HG03342 (cell line): Measurements from ENCODE around the gene CEBPG.

Experiments
- ATAC-seq: cut with Tn5 transposase; IDR thresholded peaks from one replicate; pipeline ENCODE4 v1.9.1; 2021; ENCODE audit warnings: mild to moderate bottlenecking, moderate library complexity; ENCODE audit not compliant: unreplicated experiment

CEBPG gene

GRCh38 chr19:33417751-33418150 lies 44.2 kb downstream of the CEBPG start:
- no peak for ATAC-seq

- ATAC-seq, result no peak
Measured at GRCh38 chr19:33418461-33418860, 45.0 kb downstream of the CEBPG start.

GRCh38 chr19:33418871-33419787 lies 45.6 kb downstream of the CEBPG start:
- no peak for ATAC-seq

- ATAC-seq, result no peak
Measured at GRCh38 chr19:33419788-33420130, 46.2 kb downstream of the CEBPG start.

GRCh38 chr19:33420821-33421220 lies 47.3 kb downstream of the CEBPG start:
- no peak for ATAC-seq

GRCh38 chr19:33421368-33421767 lies 47.9 kb downstream of the CEBPG start:
- ATAC-seq, result no peak

- no peak for ATAC-seq
Measured at GRCh38 chr19:33422369-33423180, 49.1 kb downstream of the CEBPG start.

- no peak for ATAC-seq
Measured at GRCh38 chr19:33424181-33424580, 50.7 kb downstream of the CEBPG start.

GRCh38 chr19:33426621-33427361 lies 53.3 kb downstream of the CEBPG start:
- no peak for ATAC-seq

- ATAC-seq, result no peak
Measured at GRCh38 chr19:33427801-33428626, 54.5 kb downstream of the CEBPG start.

GRCh38 chr19:33428627-33429125 lies 55.2 kb downstream of the CEBPG start:
- ATAC-seq, result no peak

- ATAC-seq, result no peak
Measured at GRCh38 chr19:33429891-33430673, 56.6 kb downstream of the CEBPG start.

- ATAC-seq, result no peak
Measured at GRCh38 chr19:33430674-33431277, 57.3 kb downstream of the CEBPG start.

GRCh38 chr19:33432015-33432414 lies 58.5 kb downstream of the CEBPG start:
- ATAC-seq, result no peak
